NCI-H345 treated with DMSO at 0.1 percent for 48 hours (cell line): ENCODE data around the gene MAGI1.
"Not testable (repeated sequence)": the region's sequence is repeated elsewhere in the genome, so short reads cannot be mapped to it uniquely, and the experiment has no call there.

Source experiments
- DNase-seq: peaks from one replicate; lab custom pipeline; 2025; ENCODE audit not compliant: unreplicated experiment; lab: John Stamatoyannopoulos, UW

The MAGI1 gene

DNA sequence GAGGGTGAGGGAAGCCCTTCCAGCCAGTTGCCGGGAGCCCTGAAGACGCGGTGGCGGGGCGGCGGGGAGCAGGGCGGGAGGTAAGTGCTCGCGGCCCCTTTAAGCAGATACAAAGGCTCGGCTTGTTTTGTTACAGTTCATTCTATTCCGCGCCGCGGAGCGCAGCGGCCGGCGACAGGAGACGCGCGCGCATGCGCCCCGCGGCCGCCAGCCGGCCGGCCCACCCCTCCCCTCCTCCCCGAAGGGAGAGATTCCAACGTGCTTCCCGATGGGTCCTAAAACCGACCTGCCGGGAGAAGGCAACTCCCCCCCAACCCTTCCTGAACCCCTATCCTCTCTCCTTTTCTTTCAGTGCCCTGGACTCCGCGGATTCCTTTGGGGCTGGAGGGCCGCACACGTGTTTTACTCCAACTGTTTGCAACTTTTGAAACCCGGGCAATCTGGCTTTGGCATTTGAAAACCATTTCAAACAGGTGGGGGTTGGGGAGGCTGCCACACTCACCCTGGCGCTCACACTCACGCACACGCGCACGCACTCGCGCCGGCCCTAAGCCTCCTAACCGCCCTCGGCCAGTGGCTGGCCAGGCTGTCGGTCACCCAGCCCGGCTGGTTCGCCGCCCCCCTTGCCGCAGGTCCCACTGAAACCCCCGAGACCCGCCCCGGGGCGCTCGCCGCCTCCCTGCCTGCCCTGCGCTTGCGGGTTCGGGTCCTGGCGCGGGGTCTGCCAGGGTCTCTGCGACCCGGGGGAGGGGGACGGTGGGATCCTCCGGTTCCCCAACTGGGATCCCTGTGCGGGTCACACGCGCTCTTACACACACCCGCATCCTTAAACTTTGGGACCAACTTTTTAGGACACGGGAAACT is at the start of gene MAGI1:
Gene MAGI1, minus strand, starts transcription at position 193 of the 864 bp plus-strand sequence. CDS start 610 bp downstream, outside the sequence.
- DNase-seq = peak; percentile 53

DNA sequence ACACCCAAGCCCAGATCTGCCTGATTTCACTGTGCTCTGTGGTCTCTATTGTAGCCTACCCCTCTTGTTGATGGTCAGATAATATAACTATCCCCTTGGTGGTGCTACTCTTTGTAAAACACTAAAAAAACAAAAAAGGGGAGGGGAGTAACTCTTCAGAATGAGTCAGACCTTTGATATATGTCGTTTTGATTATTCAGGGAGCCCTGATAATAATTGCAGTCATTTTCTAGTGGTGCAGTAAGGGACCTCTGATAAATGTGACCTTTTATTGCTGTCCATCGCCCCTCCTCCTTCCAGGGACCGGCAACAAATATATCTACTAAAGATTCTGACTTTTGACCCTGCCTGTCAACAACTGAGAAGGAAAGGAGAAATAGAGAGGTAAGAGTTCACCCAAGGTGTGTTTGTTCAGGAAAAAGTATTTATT is 45.1 kb upstream of the MAGI1 start:
- DNase-seq = no peak

DNA sequence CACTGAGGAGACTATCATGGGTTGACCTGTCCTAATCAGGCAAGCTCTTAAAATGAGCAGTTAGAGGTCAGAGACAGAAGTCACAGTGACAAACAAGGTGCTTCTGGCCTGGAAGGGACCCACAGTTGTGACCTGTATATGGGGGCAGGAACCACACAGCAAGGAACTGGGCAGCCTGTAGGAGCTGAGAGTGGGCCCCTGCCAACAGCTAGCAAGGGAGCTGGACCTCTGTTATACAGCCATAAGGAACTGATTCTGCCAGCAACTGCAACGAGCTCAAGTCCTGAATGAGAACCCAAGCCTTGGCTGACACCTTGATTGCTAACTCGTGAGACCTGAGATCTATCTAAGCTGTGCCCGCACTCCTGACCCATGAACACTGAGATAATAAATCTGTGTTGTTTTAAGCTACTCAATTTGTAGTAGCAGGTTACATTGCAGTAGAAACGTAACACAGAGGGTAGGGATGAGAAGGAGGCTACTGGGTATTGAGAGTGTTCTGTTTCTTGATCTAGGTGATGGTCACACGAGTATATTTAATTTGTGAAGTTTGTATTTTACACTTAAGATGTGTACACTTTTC is 44.5 kb upstream of the MAGI1 start:
- DNase-seq = no peak

DNA sequence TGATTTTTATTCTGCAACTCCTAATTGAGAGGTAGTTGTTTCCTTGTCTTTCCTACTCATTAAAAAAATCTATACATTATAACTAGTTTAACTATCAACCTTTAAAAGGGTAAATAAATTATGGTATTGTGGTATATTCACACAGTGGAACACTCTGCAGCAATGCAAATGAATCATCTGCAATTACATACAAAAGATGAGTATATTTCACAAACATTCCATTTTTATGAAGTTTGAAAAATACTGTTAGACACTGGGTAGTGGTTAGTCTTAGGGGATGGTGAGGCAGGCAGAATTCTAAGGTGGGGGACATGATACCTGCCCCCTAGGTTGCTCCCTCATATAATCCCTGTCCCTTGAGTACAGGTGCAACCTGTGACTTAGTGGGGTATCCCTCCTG is 44.0 kb upstream of the MAGI1 start:
- no peak for DNase-seq

DNA sequence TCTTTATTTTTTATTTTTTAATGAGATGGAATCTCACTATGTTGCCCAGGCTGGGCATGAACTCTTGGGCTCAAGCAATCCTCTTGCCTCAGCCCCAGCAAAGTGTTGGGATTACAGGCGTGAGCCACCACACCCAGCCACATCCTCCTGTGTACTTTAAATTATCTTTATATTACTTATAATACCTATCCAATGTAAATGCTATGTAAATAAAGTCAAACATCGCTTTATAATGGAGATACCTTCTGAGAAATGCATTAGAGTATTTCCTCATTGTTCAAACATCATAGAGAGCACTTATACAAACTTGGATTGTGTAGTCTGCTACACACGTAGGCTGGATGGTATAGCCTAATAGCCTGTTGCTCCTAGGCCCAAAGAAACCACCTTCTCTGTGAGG is 41.4 kb upstream of the MAGI1 start:
- no peak for DNase-seq

DNA sequence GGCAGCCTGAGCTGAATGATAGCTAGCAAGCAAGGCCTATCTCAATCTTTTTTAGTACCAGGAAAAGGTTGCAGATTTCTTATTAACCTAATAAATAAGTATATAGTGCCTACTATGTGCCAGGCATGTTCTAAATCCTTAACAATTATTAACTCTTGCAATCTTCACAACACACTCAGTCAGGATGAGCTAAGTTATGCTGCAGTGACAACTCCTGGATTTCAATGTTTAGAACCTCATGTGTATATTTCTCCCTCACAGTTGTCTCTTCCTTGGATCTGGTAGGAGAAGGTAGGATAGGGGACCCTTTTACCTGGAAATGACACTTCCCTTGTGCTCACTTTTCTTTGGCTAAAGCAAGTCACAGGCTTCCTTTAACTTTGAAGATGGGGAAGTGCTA is 39.3 kb upstream of the MAGI1 start:
- DNase-seq = no peak

DNA sequence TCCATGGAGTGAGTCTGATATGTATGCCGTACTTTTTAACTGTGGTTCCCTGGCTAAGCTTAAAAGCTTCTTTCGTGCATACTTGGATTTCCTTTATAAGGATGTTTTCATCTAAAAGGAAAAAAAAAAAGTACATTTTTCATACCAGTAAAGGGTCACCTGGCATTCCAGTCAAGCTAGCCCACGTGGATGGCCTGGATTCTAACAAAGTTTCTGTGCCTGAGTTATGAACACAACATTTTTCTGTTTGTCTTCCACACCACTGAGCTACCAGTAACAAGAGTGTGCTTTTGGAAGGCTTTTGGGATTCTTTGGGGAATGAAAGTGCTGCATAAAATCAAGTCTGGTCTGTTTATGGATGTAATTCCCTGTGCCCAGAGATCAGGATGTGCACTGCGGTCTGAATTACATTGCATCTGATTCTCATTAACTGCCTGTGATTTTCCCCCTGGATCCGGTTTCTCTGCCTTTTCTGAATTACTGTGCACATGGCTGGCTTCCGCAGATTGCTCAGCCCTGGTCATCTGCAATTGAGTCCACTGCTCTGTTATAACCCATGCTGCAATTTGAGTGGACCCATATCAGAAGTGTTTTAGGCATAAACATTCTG is 38.2 kb upstream of the MAGI1 start:
- DNase-seq = no peak

DNA sequence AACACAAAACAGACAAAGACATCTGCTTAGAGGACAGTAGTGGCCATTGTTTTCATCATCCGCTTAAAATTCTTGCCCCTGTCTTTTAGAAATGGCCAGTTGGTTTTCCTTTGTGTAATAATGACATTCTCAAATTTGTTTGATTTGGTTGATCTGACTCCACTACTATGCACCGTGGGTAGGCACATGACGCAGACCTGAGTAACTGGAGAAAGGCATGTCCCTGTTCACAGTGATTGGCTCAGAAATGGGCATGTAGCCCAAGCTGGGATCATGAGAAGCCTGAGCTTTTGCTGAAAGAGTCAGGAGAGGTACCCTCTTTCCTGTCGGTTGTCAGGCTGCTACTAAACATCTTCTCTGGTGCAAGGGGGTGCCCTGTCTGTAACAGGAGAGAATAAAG is 36.6 kb upstream of the MAGI1 start:
- DNase-seq = no peak

DNA sequence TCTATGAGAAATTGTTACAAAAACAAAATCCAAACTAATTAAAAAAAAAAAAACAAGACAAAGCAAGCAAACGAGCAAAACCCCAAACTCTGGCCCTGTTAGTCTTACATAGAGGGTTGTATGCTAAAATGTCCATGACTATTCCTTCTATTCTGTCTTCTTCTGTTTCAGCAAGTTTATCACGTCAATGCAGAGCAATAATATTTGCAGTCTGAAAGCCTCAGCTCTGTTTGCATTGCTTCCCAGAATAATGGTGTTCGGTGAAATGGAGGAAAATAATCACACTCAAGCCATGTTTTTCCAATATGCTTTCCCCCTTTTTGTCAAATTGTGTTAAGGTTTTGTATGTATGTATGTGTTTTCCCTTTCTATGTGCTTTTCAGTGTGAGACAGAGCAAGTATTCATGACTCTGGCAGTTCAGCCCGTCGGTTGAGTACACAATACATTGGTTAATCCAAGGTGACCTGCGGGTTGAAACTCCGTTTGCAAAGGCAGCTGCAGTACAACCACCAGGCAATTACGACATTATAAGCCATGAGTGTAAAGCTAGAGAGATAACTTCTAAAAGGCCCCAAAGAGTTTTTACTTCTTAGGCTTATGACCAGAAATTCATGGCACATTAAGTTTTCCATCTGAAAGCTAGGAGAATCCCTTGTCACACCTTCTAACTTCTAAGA is 34.9 kb upstream of the MAGI1 start:
- no peak for DNase-seq

DNA sequence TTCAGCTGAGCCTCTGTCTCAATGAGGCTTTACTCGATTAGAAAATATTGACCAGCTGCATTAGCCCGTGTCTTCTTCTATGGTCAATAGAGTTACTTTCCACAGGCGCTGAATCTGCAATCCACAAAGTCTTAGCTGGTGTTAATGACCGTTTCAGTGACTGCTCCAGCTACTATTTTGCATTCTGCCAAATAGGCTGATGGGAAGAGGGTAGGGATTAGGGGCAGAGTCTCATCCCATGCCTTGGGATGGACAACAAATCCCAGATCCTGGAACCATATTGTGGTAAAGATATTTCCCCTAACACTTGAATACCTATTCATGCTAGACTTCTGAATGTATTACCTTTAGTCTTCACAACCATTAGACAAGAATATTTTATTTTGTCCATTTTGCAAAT is 29.5 kb upstream of the MAGI1 start:
- DNase-seq = no peak

DNA sequence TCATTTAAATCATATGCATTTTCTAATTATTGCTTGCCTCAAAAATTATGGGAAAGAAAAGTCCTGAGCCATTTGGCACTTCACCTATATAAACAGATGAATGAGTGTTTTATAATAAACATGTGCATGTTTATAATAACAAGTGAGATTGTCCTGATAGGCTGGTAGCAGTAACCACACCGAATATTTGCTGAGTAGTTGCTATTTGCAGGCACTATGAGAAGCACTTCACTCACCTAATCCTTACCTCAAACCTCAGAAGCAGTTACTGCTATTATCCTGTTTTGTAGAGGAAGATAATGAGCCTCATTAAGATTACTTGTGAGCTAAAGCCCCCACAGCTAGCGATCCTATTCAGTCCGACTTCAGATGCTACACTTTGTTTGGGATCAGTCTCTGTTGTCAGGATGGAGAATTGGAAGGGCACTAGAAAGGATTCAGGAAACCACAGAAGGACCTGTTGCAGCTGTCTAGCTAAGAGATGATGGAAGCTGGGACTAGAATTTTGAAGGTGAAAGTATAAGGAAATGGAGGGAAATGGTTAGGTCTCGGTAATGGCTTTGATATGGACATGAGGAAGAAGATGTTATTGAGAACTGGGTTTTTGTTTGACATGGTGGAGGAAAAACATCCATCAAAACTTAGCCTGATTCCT is 28.4 kb upstream of the MAGI1 start:
- DNase-seq = peak; percentile 26

DNA sequence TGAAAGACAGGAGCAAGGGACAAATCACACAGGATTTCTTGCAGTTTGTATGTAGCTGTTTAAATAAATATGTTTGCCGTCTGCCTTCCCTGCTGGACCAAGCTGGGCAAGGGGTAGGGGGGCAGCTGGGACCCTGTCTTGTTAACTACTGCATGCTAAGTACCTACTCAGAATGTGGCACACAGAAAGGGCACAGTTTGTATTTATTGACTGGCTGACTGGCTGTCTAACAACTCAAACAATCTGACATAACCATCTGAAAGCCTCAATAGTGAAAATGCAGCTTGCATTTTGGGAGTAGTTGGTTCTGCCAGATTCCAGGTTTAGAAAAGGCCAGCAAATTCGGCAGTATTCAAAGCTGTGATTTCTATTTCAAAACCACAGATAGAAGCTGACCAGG is 16.6 kb upstream of the MAGI1 start:
- no peak for DNase-seq

DNA sequence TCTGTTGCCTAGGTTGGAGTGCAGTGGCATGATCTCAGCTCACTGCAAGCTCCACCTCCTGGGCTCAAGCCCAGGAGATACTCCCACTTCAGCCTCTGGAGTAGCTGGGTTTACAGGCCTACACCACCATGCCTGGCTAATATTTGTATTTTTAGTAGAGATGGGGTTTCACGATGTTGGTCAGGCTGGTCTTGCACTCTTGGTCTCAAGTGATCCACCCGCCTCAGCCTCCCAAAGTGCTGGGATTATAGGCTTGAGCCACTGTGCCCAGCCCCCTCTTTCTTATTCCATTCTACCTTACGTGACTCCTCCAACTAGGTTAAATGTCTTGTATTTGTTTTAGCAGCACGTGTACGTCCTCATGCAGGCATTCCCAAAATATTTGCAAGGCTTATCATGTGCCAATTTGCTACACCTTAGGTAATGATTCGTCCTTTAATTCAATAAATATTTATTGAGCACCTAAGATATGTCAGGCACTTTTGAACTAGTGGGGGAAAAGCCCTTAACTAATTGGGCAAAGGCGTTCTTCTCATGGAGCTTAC is 14.9 kb upstream of the MAGI1 start:
- DNase-seq = no peak

DNA sequence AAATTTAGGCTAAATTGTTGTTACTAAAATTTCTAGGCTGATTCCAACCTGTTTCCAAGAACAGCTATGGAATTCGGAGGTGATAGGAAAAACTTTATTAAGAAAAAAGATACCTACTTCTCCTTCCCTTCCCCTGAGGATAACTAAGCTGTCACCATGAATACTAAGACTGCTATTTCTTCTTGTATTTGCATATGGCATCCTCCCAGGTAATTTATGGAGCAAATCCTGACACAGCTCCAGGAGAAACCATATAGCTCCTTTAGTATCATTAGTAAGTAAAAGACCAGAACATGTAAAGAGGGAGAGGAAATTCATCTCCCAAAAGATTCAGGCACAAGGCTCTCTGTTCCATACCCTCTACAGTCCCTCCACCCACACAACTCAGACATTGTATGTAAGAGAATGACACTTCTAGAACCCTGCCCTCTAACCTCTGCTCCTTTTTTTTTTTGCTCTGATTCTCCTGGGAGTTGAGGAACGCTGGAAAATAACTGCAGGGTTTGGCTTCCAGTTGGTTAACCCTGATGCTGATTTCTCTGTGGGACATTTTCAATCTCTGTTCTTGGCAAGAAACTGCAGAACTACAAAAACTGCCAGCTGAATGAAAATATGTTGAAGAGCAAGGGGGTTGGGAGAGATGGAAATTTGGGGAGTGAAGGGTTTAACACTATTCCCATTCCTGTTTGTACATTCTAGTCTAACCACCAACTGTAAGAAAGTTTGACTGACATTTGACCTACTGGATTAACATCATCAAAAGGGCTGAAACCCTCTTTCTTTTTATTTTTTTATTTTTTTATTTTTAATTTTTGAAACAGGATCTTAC is 14.2 kb upstream of the MAGI1 start:
- DNase-seq = no peak

DNA sequence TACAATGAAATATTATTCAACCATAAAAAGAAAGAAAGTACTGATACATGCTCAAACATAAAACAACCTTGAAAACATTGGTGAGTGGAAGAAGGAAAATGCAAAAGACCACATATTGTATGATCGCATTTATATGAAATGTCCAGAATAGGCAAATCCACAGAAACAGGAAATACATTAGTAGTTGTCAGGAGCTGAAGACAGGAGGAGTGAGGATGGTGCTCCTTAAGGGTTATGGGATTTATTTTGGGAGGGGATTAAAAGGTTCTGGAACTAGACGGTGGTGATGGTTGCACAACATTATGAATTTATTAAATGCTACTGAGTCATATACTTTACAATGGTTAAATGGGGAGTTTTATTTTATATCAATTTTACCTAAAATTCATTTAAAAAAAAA is 12.1 kb upstream of the MAGI1 start:
- no peak for DNase-seq

DNA sequence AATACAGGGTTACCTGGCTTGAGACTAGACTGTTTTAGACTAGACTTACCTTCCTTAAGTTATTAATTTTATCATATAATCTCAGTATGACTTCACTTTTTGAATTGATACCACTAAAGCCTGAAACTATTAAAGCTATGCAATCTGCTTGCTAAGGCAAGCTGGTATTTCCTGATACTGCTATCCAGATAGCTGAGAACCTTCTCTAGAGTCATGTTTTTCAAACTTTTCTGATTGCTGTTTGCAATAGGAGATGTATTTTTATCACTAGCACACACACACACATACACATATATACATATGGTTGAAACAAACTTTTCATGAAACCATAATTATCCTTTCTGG is 9.3 kb upstream of the MAGI1 start:
- no peak for DNase-seq

DNA sequence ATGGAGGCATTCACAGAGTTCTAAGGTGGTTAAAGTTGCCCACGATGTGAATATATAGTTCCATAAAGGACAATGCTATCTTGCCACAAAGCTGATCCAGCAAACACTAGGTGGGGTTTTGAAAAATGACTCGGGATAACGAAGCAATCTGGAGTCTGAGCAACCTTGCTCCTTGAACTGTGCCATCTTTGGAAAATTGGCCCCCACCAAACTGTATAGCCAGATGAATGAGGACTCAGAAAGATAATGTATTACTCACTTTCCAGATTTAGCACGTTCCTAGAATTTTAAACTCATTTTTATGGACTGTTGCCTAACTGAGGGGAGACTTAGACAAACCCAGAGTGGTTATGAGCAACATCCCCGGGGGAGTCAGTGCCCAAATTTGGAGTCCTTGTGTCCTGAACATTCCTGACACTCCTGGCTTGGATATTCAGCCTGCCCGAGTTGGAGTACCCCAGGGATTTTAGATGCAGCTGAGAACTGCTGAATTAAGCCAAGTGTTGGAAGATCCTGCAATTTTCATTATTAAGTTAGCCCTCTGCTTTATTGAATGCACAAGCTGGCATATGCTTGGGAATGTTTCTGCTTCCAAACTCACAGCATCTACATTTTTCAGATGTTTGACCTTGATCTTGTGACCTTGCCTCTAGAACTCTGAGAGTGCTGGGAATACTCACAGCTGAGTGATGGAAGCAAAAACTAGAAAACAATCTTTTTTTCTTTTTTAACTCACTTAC is 8.8 kb upstream of the MAGI1 start:
- no peak for DNase-seq

DNA sequence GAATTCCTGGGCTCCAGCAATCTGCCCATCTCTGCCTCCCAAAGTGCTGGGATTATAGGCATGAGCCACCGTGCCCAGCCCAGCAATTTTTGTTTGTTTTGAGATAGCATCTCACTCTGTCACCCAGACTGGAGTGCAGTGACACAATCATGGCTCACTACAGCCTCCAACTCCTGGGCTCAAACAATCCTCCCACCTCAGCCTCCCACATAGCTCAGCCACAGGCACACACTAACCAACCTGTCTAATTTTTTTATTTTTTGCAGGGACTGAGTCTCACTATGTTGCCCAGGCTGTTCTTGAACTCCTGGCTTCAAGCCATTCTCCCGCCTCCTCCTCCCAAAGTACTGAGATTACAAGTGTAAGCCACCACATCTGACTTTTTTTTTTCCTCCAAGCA is 7.6 kb upstream of the MAGI1 start:
- not testable (repeated sequence) for DNase-seq

DNA sequence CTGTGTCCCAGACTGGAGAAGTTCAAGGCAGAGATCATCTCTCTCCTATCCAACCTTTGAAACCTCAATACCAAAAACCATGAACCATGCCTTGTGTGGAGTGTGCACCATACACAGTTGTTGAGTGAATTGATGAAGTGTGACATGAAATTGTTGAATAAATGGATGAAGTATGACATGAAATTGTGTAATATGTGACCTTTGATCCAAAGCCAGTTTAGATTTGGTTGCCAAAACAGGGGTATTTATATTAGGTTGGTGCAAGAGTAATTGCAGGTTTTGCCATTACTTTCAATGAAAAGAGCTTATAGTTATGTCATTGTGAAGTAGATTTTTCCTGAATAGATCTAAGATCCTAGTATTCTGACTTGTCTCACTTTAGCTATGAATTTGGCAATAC is 3.1 kb upstream of the MAGI1 start:
- no peak for DNase-seq
